SK-N-SH (cell line): Measurements from ENCODE around the gene TMPRSS11A. TPM values are rescaled to one million over a fixed set of nuclear protein-coding genes. Genes with fewer than 3 reads are reported as not detected.

Experiments
- CTCF ChIA-PET: fragments of 300-600, 350-600 bp; formaldehyde crosslinking; extraction: SDS; loops from one replicate; lab custom pipeline; 2021; lab: Yijun Ruan, JAX
- POLR2A ChIA-PET: fragments of 350-600 bp; sonication (Branson Sonifier 250); formaldehyde crosslinking; extraction: SDS; loops from one replicate; lab custom pipeline; 2020; ENCODE audit warnings: antibody characterized with exemption, inconsistent platforms; lab: Yijun Ruan, JAX
- DNase-seq: peaks from one replicate; pipeline ENCODE4 v3.0.0; 2012
- H2AFZ ChIP-seq: fragments of 200-600 bp; sonication (generic); 2 replicates; pipeline ENCODE4 v1.8.1; 2016; ENCODE audit warnings: antibody characterized with exemption, mild to moderate bottlenecking, low read depth
- H3F3A ChIP-seq: fragments of 200-600 bp; sonication (generic); replicated peaks from 2 replicates; pipeline ENCODE3; 2016; ENCODE audit warnings: antibody characterized with exemption, mild to moderate bottlenecking; ENCODE audit not compliant: insufficient read depth
- H3K27ac ChIP-seq, 2 experiments: fragments of 200-500 bp in 1 of 2; fragments of 200-600 bp in 1 of 2; sonication (Bioruptor generic) in 1 of 2; sonication (generic), shearing (Covaris generic) in 1 of 2; 2 replicates each; pipeline versions ENCODE4 v1.5.1 to v1.6.1; 2014 to 2016; ENCODE audit warnings: low read depth in 2 of 2, inconsistent platforms in 1 of 2, low read length in 1 of 2, mild to moderate bottlenecking in 1 of 2, mixed read lengths in 1 of 2
- H3K27me3 ChIP-seq: fragments of 200-600 bp; sonication (generic), shearing (Covaris generic); 2 replicates; pipeline ENCODE4 v1.6.1; 2016; ENCODE audit warnings: mixed run types; ENCODE audit not compliant: insufficient read depth
- H3K36me3 ChIP-seq, 2 experiments: fragments of 200-500 bp in 1 of 2; fragments of 200-600 bp in 1 of 2; sonication (Bioruptor generic) in 1 of 2; sonication (generic) in 1 of 2; replicated peaks in 1 of 2; 2 replicates each; pipeline versions ENCODE3 to v1.5.1; 2014 to 2016; ENCODE audit warnings: low read length in 1 of 2, mild to moderate bottlenecking in 1 of 2; ENCODE audit not compliant: insufficient read depth in 2 of 2, control insufficient read depth in 1 of 2
- H3K4me1 ChIP-seq, 2 experiments: fragments of 200-500 bp in 1 of 2; fragments of 200-600 bp in 1 of 2; sonication (Bioruptor generic) in 1 of 2; sonication (generic), shearing (Covaris generic) in 1 of 2; 2 replicates each; pipeline versions ENCODE4 v1.5.1 to v1.6.1; 2014 to 2016; ENCODE audit warnings: low read depth in 1 of 2, low read length in 1 of 2, mixed run types in 1 of 2; ENCODE audit not compliant: insufficient read depth in 2 of 2, control insufficient read depth in 1 of 2
- H3K4me2 ChIP-seq: fragments of 200-600 bp; sonication (generic), shearing (Covaris generic); 2 replicates; pipeline ENCODE4 v1.6.1; 2017; ENCODE audit warnings: mixed run types
- H3K4me3 ChIP-seq, 2 experiments: fragments of 200-500 bp in 1 of 2; fragments of 200-600 bp in 1 of 2; sonication (Bioruptor generic) in 1 of 2; sonication (generic), shearing (Covaris generic) in 1 of 2; 2 replicates each; pipeline versions ENCODE4 v1.5.1 to v1.8.1; 2014 to 2016; ENCODE audit warnings: low read depth in 2 of 2, inconsistent platforms in 1 of 2, low read length in 1 of 2, mild to moderate bottlenecking in 1 of 2, mixed read lengths in 1 of 2, moderate library complexity in 1 of 2
- H3K79me2 ChIP-seq: fragments of 200-600 bp; sonication (generic); 2 replicates; pipeline ENCODE4 v1.8.1; 2017; ENCODE audit warnings: mild to moderate bottlenecking; ENCODE audit not compliant: insufficient read depth
- H3K9ac ChIP-seq: fragments of 200-600 bp; sonication (generic); 2 replicates; pipeline ENCODE4 v1.6.1; 2017; ENCODE audit warnings: mixed run types
- H3K9me2 ChIP-seq: fragments of 200-600 bp; sonication (generic); 2 replicates; pipeline ENCODE4 v1.6.1; 2017; ENCODE audit warnings: mixed run types
- H3K9me3 ChIP-seq: fragments of 200-600 bp; sonication (generic); 2 replicates; pipeline ENCODE4 v1.6.1; 2017; ENCODE audit warnings: mixed run types, mild to moderate bottlenecking, moderate library complexity
- H4K20me1 ChIP-seq: fragments of 200-600 bp; sonication (generic); 2 replicates; pipeline ENCODE4 v1.6.1; 2017; ENCODE audit warnings: mild to moderate bottlenecking, mixed run types; ENCODE audit not compliant: insufficient read depth
- CHD2 ChIP-seq: fragments of 150-350 bp; IDR thresholded peaks from 2 replicates; pipeline ENCODE4 v1.6.1; 2018; ENCODE audit warnings: low read length; ENCODE audit not compliant: partially characterized antibody
- ELF1 ChIP-seq: IDR thresholded peaks from 2 replicates; pipeline ENCODE4 v1.4.0; 2012
- EP300 ChIP-seq, 2 experiments: IDR thresholded peaks; 2 replicates each; pipeline versions ENCODE4 v1.4.0 to v1.6.1; 2012; ENCODE audit warnings: borderline replicate concordance in 1 of 2, low read depth in 1 of 2, low read length in 1 of 2
- FOXM1 ChIP-seq: IDR thresholded peaks from 2 replicates; pipeline ENCODE4 v1.4.0; 2012; ENCODE audit warnings: low read depth, mild to moderate bottlenecking
- GATA2 ChIP-seq: sonication (generic); formaldehyde crosslinking; IDR thresholded peaks from 2 replicates; pipeline ENCODE4 v1.5.0; 2020; ENCODE audit warnings: mild to moderate bottlenecking, missing genetic modification reagents
- JUND ChIP-seq: IDR thresholded peaks from 2 replicates; pipeline ENCODE4 v1.4.0; 2012
- MEF2A ChIP-seq: IDR thresholded peaks from 2 replicates; pipeline ENCODE4 v1.4.0; 2012; ENCODE audit warnings: low read depth, borderline replicate concordance
- POLR2AphosphoS5 ChIP-seq: IDR thresholded peaks from 2 replicates; pipeline ENCODE4 v1.6.1; 2012; ENCODE audit warnings: low read depth, low read length
- RCOR1 ChIP-seq: fragments of 150-350 bp; IDR thresholded peaks from 2 replicates; pipeline ENCODE4 v1.6.1; 2017; ENCODE audit warnings: antibody characterized with exemption, low read length
- SIN3A ChIP-seq: IDR thresholded peaks from 2 replicates; pipeline ENCODE4 v1.6.1; 2012; ENCODE audit warnings: low read depth, mild to moderate bottlenecking, low read length, moderate library complexity, borderline replicate concordance
- SMC3 ChIP-seq: IDR thresholded peaks from 2 replicates; pipeline ENCODE4 v1.6.1; 2012; ENCODE audit warnings: low read depth, low read length, improper control_type of control experiment
- TCF12 ChIP-seq: IDR thresholded peaks from 2 replicates; pipeline ENCODE4 v1.4.0; 2012
- TEAD4 ChIP-seq: IDR thresholded peaks from 2 replicates; pipeline ENCODE4 v1.4.0; 2012; ENCODE audit warnings: mild to moderate bottlenecking, borderline replicate concordance; ENCODE audit not compliant: insufficient read depth
- YY1 ChIP-seq: IDR thresholded peaks from 2 replicates; pipeline ENCODE4 v1.4.0; 2012; ENCODE audit warnings: low read depth, mild to moderate bottlenecking
- polyA plus RNA-seq, 3 experiments: library from polyadenylated mRNA; depleted of rRNA; stranded (reverse); fragments of >200 nt; gene quantifications; 2 replicates each; pipeline ENCODE4 v1.2.3, GENCODE V29; 2012
- TF ChIP-seq, protein P1 (sequence below): IDR thresholded peaks from 2 replicates; pipeline ENCODE4; 2012
- TF ChIP-seq, protein P2 (sequence below): IDR thresholded peaks from 2 replicates; pipeline ENCODE4 v1.6.1; 2012; ENCODE audit warnings: mild to moderate bottlenecking, low read depth, low read length, moderate library complexity
- TF ChIP-seq, protein P3 (sequence below): fragments of 200-600 bp; sonication (generic); IDR thresholded peaks from 2 replicates; pipeline ENCODE4 v1.6.1; 2017; ENCODE audit warnings: antibody characterized with exemption, mild to moderate bottlenecking, moderate library complexity
- TF ChIP-seq, protein P4 (sequence below): fragments of 150-350 bp; IDR thresholded peaks from 2 replicates; pipeline ENCODE4 v1.6.1; 2017; ENCODE audit warnings: antibody characterized with exemption, low read length, low read depth, borderline replicate concordance

The TMPRSS11A gene
- polyA plus RNA-seq, 1 of the 3 experiments (the other 2 are of a cell fraction) = not detected

DNA sequence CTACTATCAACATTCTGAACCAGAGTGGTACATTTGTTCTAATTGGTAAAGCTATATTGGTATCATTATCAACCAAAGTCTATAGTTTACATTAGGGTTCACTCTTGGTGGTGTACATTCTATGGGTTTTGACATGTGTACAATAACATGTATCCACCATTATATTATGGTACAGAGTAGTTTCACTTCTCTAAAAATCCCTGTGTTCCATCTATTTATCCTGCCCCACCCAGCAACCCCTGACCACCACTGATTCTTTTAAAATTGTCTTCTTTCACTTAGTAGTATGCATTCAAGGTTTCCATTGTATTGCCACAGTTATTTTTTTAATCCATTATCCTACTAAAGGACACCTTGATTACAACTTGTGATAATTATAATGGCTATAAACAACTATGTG is 64.2 kb downstream of the TMPRSS11A start:
- Histone ChIP-seq H3F3A (no peaks in the 10 kb centered on the region), H3K9me3 (0 out of 2 replicates have a peak, but pooled peaks cover 5% of the 10 kb centered on the region), H3K27ac (no peak overlapping the region), H3K9ac (no peak overlapping the region), H3K27me3 (no peaks in the 10 kb centered on the region), H3K4me1 (no peaks in the 10 kb centered on the region), H3K79me2 (no peaks in the 10 kb centered on the region), H2AFZ (no peak overlapping the region), H3K4me3 (no peak overlapping the region), H3K4me2 (no peak overlapping the region), H4K20me1 (no peaks in the 10 kb centered on the region), H3K36me3 (no peaks in the 10 kb centered on the region), H3K9me2 (no peaks in the 10 kb centered on the region; the same call in 1 of the 2 replicates)
- TF ChIP-seq SIN3A (no peak), MEF2A (no peak), YY1 (no peak), TEAD4 (no peak), CHD2 (no peak), FOXM1 (no peak), GATA2 (no peak), JUND (no peak), TCF12 (no peak), ELF1 (no peak)
- TF ChIP-seq, protein P1, sequence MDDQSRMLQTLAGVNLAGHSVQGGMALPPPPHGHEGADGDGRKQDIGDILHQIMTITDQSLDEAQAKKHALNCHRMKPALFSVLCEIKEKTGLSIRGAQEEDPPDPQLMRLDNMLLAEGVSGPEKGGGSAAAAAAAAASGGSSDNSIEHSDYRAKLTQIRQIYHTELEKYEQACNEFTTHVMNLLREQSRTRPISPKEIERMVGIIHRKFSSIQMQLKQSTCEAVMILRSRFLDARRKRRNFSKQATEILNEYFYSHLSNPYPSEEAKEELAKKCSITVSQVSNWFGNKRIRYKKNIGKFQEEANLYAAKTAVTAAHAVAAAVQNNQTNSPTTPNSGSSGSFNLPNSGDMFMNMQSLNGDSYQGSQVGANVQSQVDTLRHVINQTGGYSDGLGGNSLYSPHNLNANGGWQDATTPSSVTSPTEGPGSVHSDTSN = no peak
- TF ChIP-seq, protein P2, sequence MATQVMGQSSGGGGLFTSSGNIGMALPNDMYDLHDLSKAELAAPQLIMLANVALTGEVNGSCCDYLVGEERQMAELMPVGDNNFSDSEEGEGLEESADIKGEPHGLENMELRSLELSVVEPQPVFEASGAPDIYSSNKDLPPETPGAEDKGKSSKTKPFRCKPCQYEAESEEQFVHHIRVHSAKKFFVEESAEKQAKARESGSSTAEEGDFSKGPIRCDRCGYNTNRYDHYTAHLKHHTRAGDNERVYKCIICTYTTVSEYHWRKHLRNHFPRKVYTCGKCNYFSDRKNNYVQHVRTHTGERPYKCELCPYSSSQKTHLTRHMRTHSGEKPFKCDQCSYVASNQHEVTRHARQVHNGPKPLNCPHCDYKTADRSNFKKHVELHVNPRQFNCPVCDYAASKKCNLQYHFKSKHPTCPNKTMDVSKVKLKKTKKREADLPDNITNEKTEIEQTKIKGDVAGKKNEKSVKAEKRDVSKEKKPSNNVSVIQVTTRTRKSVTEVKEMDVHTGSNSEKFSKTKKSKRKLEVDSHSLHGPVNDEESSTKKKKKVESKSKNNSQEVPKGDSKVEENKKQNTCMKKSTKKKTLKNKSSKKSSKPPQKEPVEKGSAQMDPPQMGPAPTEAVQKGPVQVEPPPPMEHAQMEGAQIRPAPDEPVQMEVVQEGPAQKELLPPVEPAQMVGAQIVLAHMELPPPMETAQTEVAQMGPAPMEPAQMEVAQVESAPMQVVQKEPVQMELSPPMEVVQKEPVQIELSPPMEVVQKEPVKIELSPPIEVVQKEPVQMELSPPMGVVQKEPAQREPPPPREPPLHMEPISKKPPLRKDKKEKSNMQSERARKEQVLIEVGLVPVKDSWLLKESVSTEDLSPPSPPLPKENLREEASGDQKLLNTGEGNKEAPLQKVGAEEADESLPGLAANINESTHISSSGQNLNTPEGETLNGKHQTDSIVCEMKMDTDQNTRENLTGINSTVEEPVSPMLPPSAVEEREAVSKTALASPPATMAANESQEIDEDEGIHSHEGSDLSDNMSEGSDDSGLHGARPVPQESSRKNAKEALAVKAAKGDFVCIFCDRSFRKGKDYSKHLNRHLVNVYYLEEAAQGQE = no peak
- no peak for DNase-seq
- ChIA-PET POLR2A (no interaction called here), CTCF (no interaction called here)

DNA sequence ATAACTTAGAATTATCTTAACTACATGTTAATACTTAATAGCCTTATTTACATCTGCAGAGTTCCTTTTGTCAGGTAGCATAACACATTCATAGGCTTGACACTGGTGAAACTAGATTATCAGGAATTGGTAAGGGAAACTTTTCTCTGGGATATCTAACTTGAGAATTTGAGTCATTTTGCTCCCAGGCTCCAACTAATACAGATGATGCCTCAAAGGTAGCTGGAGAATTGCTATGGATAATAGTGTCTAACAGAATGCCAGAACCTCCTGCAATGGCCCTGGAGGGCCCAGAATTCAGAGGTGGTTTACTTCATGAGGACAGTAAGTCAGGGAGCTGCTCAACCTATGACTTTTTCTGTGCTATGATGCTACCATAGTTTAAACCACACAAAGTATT is 65.6 kb downstream of the TMPRSS11A start:
- Histone ChIP-seq H3K9me3 (no peaks in the 10 kb centered on the region), H3K4me2 (no peak overlapping the region), H3K4me1 (no peaks in the 10 kb centered on the region), H3K9me2 (no peaks in the 10 kb centered on the region; the same call in 1 of the 2 replicates), H3K27me3 (no peaks in the 10 kb centered on the region), H3K36me3 (no peaks in the 10 kb centered on the region), H4K20me1 (no peaks in the 10 kb centered on the region), H2AFZ (no peak overlapping the region), H3F3A (no peaks in the 10 kb centered on the region), H3K9ac (no peak overlapping the region), H3K27ac (no peak overlapping the region), H3K79me2 (no peaks in the 10 kb centered on the region), H3K4me3 (no peak overlapping the region)
- CTCF ChIA-PET = no interaction called here
- no peak for DNase-seq
- POLR2A ChIA-PET = no interaction called here
- no peak for TF ChIP-seq MEF2A
- no peak for TF ChIP-seq SMC3
- TF ChIP-seq POLR2AphosphoS5 = no peak
- no peak for TF ChIP-seq TCF12
- TF ChIP-seq, protein P3, sequence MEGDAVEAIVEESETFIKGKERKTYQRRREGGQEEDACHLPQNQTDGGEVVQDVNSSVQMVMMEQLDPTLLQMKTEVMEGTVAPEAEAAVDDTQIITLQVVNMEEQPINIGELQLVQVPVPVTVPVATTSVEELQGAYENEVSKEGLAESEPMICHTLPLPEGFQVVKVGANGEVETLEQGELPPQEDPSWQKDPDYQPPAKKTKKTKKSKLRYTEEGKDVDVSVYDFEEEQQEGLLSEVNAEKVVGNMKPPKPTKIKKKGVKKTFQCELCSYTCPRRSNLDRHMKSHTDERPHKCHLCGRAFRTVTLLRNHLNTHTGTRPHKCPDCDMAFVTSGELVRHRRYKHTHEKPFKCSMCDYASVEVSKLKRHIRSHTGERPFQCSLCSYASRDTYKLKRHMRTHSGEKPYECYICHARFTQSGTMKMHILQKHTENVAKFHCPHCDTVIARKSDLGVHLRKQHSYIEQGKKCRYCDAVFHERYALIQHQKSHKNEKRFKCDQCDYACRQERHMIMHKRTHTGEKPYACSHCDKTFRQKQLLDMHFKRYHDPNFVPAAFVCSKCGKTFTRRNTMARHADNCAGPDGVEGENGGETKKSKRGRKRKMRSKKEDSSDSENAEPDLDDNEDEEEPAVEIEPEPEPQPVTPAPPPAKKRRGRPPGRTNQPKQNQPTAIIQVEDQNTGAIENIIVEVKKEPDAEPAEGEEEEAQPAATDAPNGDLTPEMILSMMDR = no peak
- TF ChIP-seq, protein P2 = no peak
- TF ChIP-seq RCOR1 = no peak
- no peak for TF ChIP-seq EP300 (IDR thresholded peaks at IDR 0.05; ENCODE audit: borderline replicate concordance in 1 of 2, low read depth in 1 of 2, low read length in 1 of 2)
- no peak for TF ChIP-seq YY1
- no peak for TF ChIP-seq GATA2
- TF ChIP-seq, protein P4, sequence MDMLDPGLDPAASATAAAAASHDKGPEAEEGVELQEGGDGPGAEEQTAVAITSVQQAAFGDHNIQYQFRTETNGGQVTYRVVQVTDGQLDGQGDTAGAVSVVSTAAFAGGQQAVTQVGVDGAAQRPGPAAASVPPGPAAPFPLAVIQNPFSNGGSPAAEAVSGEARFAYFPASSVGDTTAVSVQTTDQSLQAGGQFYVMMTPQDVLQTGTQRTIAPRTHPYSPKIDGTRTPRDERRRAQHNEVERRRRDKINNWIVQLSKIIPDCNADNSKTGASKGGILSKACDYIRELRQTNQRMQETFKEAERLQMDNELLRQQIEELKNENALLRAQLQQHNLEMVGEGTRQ = no peak
